ENCODE data around the gene ST6GALNAC1.
"Not testable (repeated sequence)": the region's sequence is repeated elsewhere in the genome, so short reads cannot be mapped to it uniquely, and the experiment has no call there.

The ST6GALNAC1 gene

DNA sequence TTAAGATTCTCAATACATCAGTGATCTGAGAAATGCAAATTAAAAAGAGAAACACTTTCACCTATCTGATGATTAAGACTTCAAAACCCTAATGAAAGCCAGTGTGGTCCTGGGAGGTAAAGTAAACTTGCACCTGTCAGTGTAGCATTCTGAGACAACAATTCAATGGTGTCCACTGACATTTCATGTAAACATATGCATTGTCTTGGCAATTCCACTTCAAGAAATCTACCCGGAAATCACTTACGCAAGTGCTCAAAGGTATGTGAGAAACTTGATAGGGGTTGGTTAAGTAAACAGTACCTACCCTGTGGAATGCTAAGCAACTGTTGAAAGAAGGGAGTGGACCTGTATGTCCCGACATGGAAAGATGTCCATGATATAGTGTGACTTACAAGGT is 2.1 kb downstream of the ST6GALNAC1 start:
- Histone ChIP-seq H3F3A (ENCODE audit: insufficient read depth, low read length) (no peaks in the 10 kb centered on the region), H3K9me2 (ENCODE audit: low read depth, low read length) (no peaks in the 10 kb centered on the region), H3K79me2 (ENCODE audit: insufficient read depth, low read length) (no peaks in the 10 kb centered on the region), H3K9ac (ENCODE audit: low read length) (no peak overlapping the region), H3K27me3 (ENCODE audit: insufficient read depth, low read length) (no peaks in the 10 kb centered on the region; the same call in 1 of the 2 replicates), H4K20me1 (ENCODE audit: insufficient read depth, low read length) (no peaks in the 10 kb centered on the region), H3K9me3 (ENCODE audit: low read length) (peaks cover 3% of the 10 kb centered on the region), H3K4me3 (ENCODE audit: low read depth, low read length, poor library complexity, severe bottlenecking) (no peak overlapping the region), H3K27ac (ENCODE audit: low read depth, low read length, poor library complexity, severe bottlenecking) (no peak overlapping the region), H3K4me2 (ENCODE audit: low read length) (no peak overlapping the region), H2AFZ (ENCODE audit: low read length) (no peak overlapping the region), H3K4me1 (ENCODE audit: insufficient read depth, low read length, severe bottlenecking) (no peaks in the 10 kb centered on the region), H3K36me3 (ENCODE audit: insufficient read depth, low read length) (no peaks in the 10 kb centered on the region; the same call in 1 of the 2 replicates)
- no peak for TF ChIP-seq EZH2 (IDR thresholded peaks at IDR 0.05; ENCODE audit: borderline replicate concordance, low read length)

DNA sequence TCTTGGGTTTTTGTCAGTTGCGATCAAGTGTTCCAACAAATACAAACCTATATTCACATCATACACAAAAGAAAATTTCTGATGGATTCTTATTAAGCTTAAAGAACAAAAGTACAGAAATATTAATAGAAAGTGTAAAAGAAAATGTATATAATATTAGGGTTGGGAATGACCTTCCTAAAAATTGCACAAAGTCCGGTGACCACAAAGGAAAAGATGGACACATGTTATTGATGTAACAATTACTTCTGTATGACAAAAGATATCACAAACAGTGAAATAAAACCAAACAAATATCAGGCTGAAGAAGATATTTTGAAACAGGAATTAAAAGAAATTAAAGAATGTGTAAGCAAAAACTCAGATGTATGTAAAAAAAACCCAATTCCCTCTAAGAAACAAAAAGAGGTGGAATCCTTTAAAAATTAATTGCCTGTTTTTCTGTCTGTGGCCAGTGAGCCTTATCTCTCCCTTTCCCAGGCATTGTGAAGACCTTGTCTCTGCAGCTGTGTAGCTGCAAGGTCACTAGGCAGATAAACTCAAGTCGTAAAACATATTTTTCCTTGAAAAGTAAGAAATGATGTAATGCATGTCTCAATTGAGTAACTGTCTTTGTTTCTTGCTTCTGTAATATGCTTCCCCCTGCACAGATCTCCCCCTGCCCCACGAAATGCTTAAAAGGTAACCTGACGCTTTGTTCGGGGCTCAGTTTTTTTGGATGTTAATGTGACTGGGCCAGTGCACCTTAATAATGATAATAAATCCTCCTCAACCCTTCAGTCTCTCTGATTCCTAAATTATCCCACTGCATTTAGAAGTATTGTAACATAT is 2.8 kb downstream of the ST6GALNAC1 start:
- Histone ChIP-seq H3K36me3 (ENCODE audit: insufficient read depth, low read length) (no peaks in the 10 kb centered on the region), H3K9me3 (ENCODE audit: low read length) (no peaks in the 10 kb centered on the region), H4K20me1 (ENCODE audit: insufficient read depth, low read length) (no peaks in the 10 kb centered on the region), H3K79me2 (ENCODE audit: insufficient read depth, low read length) (no peaks in the 10 kb centered on the region), H3K27ac (ENCODE audit: low read depth, low read length, poor library complexity, severe bottlenecking) (no peak overlapping the region), H3K9me2 (ENCODE audit: low read depth, low read length) (no peaks in the 10 kb centered on the region), H3F3A (ENCODE audit: insufficient read depth, low read length) (no peaks in the 10 kb centered on the region), H2AFZ (ENCODE audit: low read length) (no peak overlapping the region), H3K9ac (ENCODE audit: low read length) (no peak overlapping the region), H3K4me3 (ENCODE audit: low read depth, low read length, poor library complexity, severe bottlenecking) (no peak overlapping the region), H3K27me3 (ENCODE audit: insufficient read depth, low read length) (peaks cover 5% of the 10 kb centered on the region; the same call in 1 of the 2 replicates), H3K4me1 (ENCODE audit: insufficient read depth, low read length, severe bottlenecking) (no peaks in the 10 kb centered on the region), H3K4me2 (ENCODE audit: low read length) (no peak overlapping the region)
- no peak for TF ChIP-seq EZH2 (IDR thresholded peaks at IDR 0.05; ENCODE audit: borderline replicate concordance, low read length)
- TF ChIP-seq CTCF (IDR thresholded peaks at IDR 0.05; ENCODE audit: low read length), result no peak

DNA sequence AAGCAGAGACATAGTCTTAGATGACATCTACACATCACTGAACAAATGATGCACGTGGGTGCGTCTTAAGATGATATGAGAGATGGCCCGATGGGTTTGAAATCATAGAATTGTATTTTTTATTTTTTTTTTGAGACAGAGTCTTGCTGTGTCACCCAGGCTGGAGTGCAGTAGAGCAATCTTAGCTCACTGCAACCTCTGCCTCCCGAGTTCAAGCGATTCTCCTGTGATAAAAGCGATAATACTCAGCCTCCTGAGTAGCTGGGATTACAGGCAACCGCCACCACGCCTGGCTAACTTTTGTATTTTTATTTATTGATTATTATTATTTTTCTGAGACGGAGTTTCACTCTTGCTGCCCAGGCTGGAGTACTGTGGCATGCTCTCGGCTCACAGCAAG is 5.3 kb downstream of the ST6GALNAC1 start:
- TF ChIP-seq CTCF (IDR thresholded peaks at IDR 0.05; ENCODE audit: low read length), result no peak
- TF ChIP-seq EZH2 (IDR thresholded peaks at IDR 0.05; ENCODE audit: borderline replicate concordance, low read length), result no peak
- H2AFZ ChIP-seq (ENCODE audit: low read length), result no peak overlapping the region
- H3K9ac ChIP-seq (ENCODE audit: low read length), result no peak overlapping the region
- H3K4me3 ChIP-seq (ENCODE audit: low read depth, low read length, poor library complexity, severe bottlenecking), result no peak overlapping the region
- peaks cover 9% of the 10 kb centered on the region; the same call in 1 of the 2 replicates for H3K27me3 ChIP-seq (ENCODE audit: insufficient read depth, low read length)
- no peaks in the 10 kb centered on the region for H3K36me3 ChIP-seq (ENCODE audit: insufficient read depth, low read length)
- no peak overlapping the region for H3K4me2 ChIP-seq (ENCODE audit: low read length)
- no peaks in the 10 kb centered on the region for H4K20me1 ChIP-seq (ENCODE audit: insufficient read depth, low read length)
- no peaks in the 10 kb centered on the region for H3K4me1 ChIP-seq (ENCODE audit: insufficient read depth, low read length, severe bottlenecking)
- no peaks in the 10 kb centered on the region for H3K79me2 ChIP-seq (ENCODE audit: insufficient read depth, low read length)
- H3F3A ChIP-seq (ENCODE audit: insufficient read depth, low read length), result no peaks in the 10 kb centered on the region
- no peaks in the 10 kb centered on the region for H3K9me3 ChIP-seq (ENCODE audit: low read length)
- H3K27ac ChIP-seq (ENCODE audit: low read depth, low read length, poor library complexity, severe bottlenecking), result no peak overlapping the region
- no peaks in the 10 kb centered on the region for H3K9me2 ChIP-seq (ENCODE audit: low read depth, low read length)

GRCh38 chr17:76636486-76637206 is 6.9 kb downstream of the ST6GALNAC1 start:
- not testable (repeated sequence) for H3K4me2 ChIP-seq (ENCODE audit: low read length); H3K79me2 ChIP-seq (ENCODE audit: insufficient read depth, low read length); H3K4me3 ChIP-seq (ENCODE audit: low read depth, low read length, poor library complexity, severe bottlenecking); H3F3A ChIP-seq (ENCODE audit: insufficient read depth, low read length); H3K9me3 ChIP-seq (ENCODE audit: low read length); H2AFZ ChIP-seq (ENCODE audit: low read length); H3K27ac ChIP-seq (ENCODE audit: low read depth, low read length, poor library complexity, severe bottlenecking); H3K9me2 ChIP-seq (ENCODE audit: low read depth, low read length); H3K36me3 ChIP-seq (ENCODE audit: insufficient read depth, low read length); H3K9ac ChIP-seq (ENCODE audit: low read length); H4K20me1 ChIP-seq (ENCODE audit: insufficient read depth, low read length); H3K4me1 ChIP-seq (ENCODE audit: insufficient read depth, low read length, severe bottlenecking)
- H3K27me3 ChIP-seq (ENCODE audit: insufficient read depth, low read length), result peaks cover 12% of the 10 kb centered on the region; the same call in 1 of the 2 replicates

Measured in OCI-LY1 (cell line).